ENCODE data around the gene PDE4B. TPM values are rescaled to one million over a fixed set of nuclear protein-coding genes. Genes with fewer than 3 reads are reported as not detected.
"Not testable (repeated sequence)": the region's sequence is repeated elsewhere in the genome, so short reads cannot be mapped to it uniquely, and the experiment has no call there.

The PDE4B gene
- total and polyA plus RNA-seq, 12 donors, result 2.0 to 63.2 (median 15.3) TPM

DNA sequence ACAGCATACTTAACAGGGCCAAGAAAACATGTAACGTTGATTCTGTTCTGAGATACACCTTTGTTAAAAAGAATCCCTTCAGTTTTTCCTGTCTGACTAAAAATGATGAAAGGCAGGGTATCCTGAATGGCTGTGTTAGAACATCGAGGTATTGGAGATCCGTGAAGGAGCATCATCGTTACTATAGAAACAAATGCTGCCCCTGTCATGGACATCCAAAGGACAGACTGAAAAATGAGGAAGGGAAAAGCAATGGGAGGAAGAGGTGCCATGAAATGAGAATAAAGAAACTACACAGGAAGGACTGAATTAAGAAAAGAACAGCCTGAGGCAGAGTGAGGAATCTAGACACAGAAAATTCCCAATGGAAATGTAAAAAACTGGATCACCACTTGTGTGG, 257.9 kb downstream of the PDE4B start:
- TF ChIP-seq CTCF (IDR thresholded peaks at IDR 0.05), result no peak
- WGBS, 2 donors, result 74 to 77% methylated on average over 4 of the region's 4 CpGs
- no peaks in the 10 kb centered on the region for H3K9me3 ChIP-seq
- H3K4me3 ChIP-seq, result no peak overlapping the region
- no peak overlapping the region for H3K27ac ChIP-seq
- no peak for DNase-seq
- no peaks in the 10 kb centered on the region for H3K4me1 ChIP-seq
- no peaks in the 10 kb centered on the region for H3K36me3 ChIP-seq
- no peak for ATAC-seq
- intact Hi-C loops (cut with DNase I), result no loop called here
- peaks cover 0 to 5% (median 0%) of the 10 kb centered on the region in 7 donors for H3K27me3 ChIP-seq

DNA sequence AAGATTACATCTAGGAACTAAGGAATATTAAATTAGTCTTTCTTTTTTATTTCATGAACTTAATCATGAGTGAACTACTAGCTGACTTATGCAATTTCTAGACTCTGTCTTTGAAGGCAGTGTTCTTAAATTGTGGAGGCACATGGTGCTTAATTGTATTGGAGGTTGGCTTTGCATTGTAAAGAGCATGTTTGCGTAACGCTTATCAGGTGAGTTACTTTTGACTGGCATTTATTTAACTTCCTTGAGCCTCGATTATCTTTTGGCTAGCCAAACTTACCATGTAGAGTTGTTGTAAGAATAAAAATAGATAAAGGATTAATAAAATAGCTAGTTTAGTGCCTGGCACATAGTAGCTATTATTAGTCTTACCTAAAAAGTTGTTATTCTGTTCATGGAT, 262.4 kb downstream of the PDE4B start:
- Histone ChIP-seq H3K4me1 (no peaks in the 10 kb centered on the region), H3K4me3 (no peak overlapping the region), H3K9me3 (peaks cover 0 to 5% (median 0%) of the 10 kb centered on the region in 11 donors), H3K27me3 (peaks cover 0 to under 1% (median 0%) of the 10 kb centered on the region in 7 donors), H3K27ac (no peak overlapping the region), H3K36me3 (no peaks in the 10 kb centered on the region)
- DNase-seq (no peak), ATAC-seq (no peak)
- intact Hi-C loops (cut with DNase I), result no loop called here
- no peak for TF ChIP-seq CTCF (IDR thresholded peaks at IDR 0.05)
- 74 to 81% methylated on average over 3 of the region's 3 CpGs for WGBS, 2 donors

DNA sequence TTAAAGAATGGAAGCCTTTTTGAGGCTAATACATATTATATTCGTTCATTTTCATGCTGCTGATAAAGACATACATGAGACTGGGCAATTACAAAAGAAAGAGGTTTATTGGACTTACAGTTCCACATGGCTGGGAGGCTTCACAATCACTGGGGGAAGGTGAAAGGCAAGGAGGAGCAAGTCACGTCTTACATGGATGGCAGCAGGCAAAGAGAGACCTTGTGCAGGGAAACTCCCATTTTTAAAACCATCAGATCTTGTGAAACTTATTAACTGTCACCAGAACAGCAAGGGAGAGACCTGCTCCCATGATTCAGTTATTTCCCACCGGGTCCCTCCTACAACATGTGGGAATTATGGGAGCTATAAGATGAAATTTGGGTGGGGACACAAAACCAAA, 264.8 kb downstream of the PDE4B start:
- H3K27ac ChIP-seq; intact Hi-C loops (cut with DNase I); ATAC-seq; H3K4me1 ChIP-seq; H3K9me3 ChIP-seq; H3K4me3 ChIP-seq; H3K36me3 ChIP-seq; H3K27me3 ChIP-seq; DNase-seq: not testable (repeated sequence)
- 74 to 77% methylated on average over 3 of the region's 3 CpGs for WGBS, 2 donors

DNA sequence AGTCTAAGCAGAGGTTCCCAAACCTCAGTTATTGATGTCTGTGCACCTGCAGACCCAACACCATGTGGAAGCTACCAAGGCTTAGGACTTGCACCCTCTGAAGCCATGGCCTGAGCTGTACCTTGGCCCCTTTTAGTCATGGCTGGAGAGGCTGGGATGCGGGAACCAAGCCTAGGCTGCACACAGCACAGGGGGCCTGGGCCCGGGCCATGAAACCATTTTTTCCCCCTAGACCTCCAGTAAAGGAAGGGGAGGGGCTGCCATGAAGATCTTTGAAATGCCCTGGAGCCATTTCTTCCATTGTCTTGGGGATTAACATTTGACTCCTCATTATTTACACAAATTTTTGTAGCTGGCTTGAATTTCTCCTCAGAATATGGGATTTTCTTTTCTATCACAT, 265.9 kb downstream of the PDE4B start:
- no peak overlapping the region for H3K27ac ChIP-seq
- intact Hi-C loops (cut with DNase I), result no loop called here
- 83 to 87% methylated on average over 2 of the region's 2 CpGs for WGBS, 2 donors
- H3K9me3 ChIP-seq, result peaks cover 0 to 5% (median 0%) of the 10 kb centered on the region in 11 donors
- ATAC-seq (no peak), DNase-seq (no peak)
- no peaks in the 10 kb centered on the region for H3K4me1 ChIP-seq
- H3K4me3 ChIP-seq, result no peak overlapping the region
- TF ChIP-seq CTCF (IDR thresholded peaks at IDR 0.05), result no peak
- H3K36me3 ChIP-seq, result no peaks in the 10 kb centered on the region
- no peaks in the 10 kb centered on the region for H3K27me3 ChIP-seq

DNA sequence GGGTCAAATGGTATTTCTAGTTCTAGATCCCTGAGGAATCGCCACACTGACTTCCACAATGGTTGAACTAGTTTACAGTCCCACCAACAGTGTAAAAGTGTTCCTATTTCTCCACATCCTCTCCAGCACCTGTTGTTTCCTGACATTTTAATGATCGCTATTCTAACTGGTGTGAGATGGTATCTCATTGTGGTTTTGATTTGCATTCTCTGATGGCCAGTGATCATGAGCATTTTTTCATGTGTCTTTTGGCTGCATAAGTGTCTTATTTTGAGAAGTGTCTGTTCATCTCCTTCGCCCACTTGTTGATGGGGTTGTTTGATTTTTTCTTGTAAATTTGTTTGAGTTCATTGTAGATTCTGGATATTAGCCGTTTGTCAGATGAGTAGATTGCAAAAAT, 274.5 kb downstream of the PDE4B start:
- not testable (repeated sequence) for H3K27ac ChIP-seq

More for the DNA sequence above, 274.5 kb downstream of the PDE4B start:
- H3K4me1 ChIP-seq; H3K4me3 ChIP-seq; intact Hi-C loops (cut with DNase I); H3K27me3 ChIP-seq; ATAC-seq; H3K9me3 ChIP-seq; H3K36me3 ChIP-seq; DNase-seq: not testable (repeated sequence)
- 83 to 92% methylated on average over 3 of the region's 4 CpGs for WGBS, 2 donors
